K562 (cell line): ENCODE measurements around the gene MCFD2.

Source experiments
- EZH2 ChIP-seq: IDR thresholded peaks from 2 replicates; pipeline ENCODE4 v1.6.1; 2012; ENCODE audit warnings: low read depth, mild to moderate bottlenecking, inconsistent platforms, low read length, borderline replicate concordance
- FOXJ3 ChIP-seq: sonication (generic); formaldehyde crosslinking; IDR thresholded peaks from 2 replicates; pipeline ENCODE4 v1.4.0; 2020; ENCODE audit warnings: mild to moderate bottlenecking, missing genetic modification reagents
- JUND ChIP-seq, 2 experiments: IDR thresholded peaks; 2 replicates in 1 of 2; 3 replicates in 1 of 2; pipeline ENCODE4 v1.6.1; 2011; ENCODE audit warnings: borderline replicate concordance in 2 of 2, low read depth in 2 of 2, low read length in 2 of 2, improper control_type of control experiment in 1 of 2, missing biosample characterization in 1 of 2, missing genetic modification characterization in 1 of 2, missing genetic modification reagents in 1 of 2
- L3MBTL2 ChIP-seq: fragments of 450-650 bp; IDR thresholded peaks from 2 replicates; pipeline ENCODE4 v1.6.1; 2016; ENCODE audit warnings: mild to moderate bottlenecking, moderate library complexity
- PHF20 ChIP-seq: fragments of 450-650 bp; IDR thresholded peaks from 2 replicates; pipeline ENCODE4 v1.6.1; 2018; ENCODE audit not compliant: partially characterized antibody
- POLR2A ChIP-seq: fragments of 450-650 bp; conservative IDR thresholded peaks from 2 replicates; pipeline ENCODE4 v1.6.1; 2016
- POLR2AphosphoS5 ChIP-seq: IDR thresholded peaks from 2 replicates; pipeline ENCODE4 v1.6.1; 2011; ENCODE audit warnings: mild to moderate bottlenecking, low read depth, low read length, moderate library complexity; ENCODE audit not compliant: control insufficient read depth, insufficient read depth
- TOE1 ChIP-seq, 2 experiments: fragments of 450-650 bp in 1 of 2; sonication (generic) in 1 of 2; formaldehyde crosslinking in 1 of 2; IDR thresholded peaks; 2 replicates each; pipeline versions ENCODE4 v1.7.1 to v1.8.0; 2016 to 2022; ENCODE audit warnings: borderline replicate concordance in 2 of 2, mild to moderate bottlenecking in 2 of 2, antibody characterized with exemption in 1 of 2, inconsistent platforms in 1 of 2, low read depth in 1 of 2, missing genetic modification reagents in 1 of 2, moderate library complexity in 1 of 2
- USF1 ChIP-seq: sonication (generic); formaldehyde crosslinking; IDR thresholded peaks from 2 replicates; pipeline ENCODE4 v1.9.0; 2022; ENCODE audit warnings: mild to moderate bottlenecking, missing genetic modification reagents
- ZNF24 ChIP-seq: fragments of 450-650 bp; IDR thresholded peaks from 2 replicates; pipeline ENCODE4 v1.6.1; 2016
- ZNF263 ChIP-seq: sonication (generic); formaldehyde crosslinking; IDR thresholded peaks from 2 replicates; pipeline ENCODE4 v1.8.0; 2022; ENCODE audit warnings: mild to moderate bottlenecking, missing genetic modification reagents, borderline replicate concordance
- ZNF707 ChIP-seq: fragments of 250-450 bp; sonication (Bioruptor Pico); conservative IDR thresholded peaks from 2 replicates; pipeline ENCODE4 v1.8.0; 2022; ENCODE audit warnings: inconsistent platforms, mild to moderate bottlenecking, moderate library complexity
- TF ChIP-seq, protein P1 (sequence below), 3 experiments: IDR thresholded peaks in 2 of 3; conservative IDR thresholded peaks in 1 of 3; 2 replicates each; pipeline ENCODE4 v1.5.1; 2011 to 2012; ENCODE audit warnings: low read length in 3 of 3, mild to moderate bottlenecking in 3 of 3, control low read depth in 2 of 3, improper control_type of control experiment in 1 of 3, inconsistent platforms in 1 of 3, low read depth in 1 of 3, mixed read lengths in 1 of 3, moderate library complexity in 1 of 3; ENCODE audit not compliant: insufficient read depth in 2 of 3
- TF ChIP-seq, protein P2 (sequence below): sonication (generic); formaldehyde crosslinking; IDR thresholded peaks from 2 replicates; pipeline ENCODE4 v1.8.0; 2022; ENCODE audit warnings: mild to moderate bottlenecking, low read depth, missing genetic modification reagents

DNA sequence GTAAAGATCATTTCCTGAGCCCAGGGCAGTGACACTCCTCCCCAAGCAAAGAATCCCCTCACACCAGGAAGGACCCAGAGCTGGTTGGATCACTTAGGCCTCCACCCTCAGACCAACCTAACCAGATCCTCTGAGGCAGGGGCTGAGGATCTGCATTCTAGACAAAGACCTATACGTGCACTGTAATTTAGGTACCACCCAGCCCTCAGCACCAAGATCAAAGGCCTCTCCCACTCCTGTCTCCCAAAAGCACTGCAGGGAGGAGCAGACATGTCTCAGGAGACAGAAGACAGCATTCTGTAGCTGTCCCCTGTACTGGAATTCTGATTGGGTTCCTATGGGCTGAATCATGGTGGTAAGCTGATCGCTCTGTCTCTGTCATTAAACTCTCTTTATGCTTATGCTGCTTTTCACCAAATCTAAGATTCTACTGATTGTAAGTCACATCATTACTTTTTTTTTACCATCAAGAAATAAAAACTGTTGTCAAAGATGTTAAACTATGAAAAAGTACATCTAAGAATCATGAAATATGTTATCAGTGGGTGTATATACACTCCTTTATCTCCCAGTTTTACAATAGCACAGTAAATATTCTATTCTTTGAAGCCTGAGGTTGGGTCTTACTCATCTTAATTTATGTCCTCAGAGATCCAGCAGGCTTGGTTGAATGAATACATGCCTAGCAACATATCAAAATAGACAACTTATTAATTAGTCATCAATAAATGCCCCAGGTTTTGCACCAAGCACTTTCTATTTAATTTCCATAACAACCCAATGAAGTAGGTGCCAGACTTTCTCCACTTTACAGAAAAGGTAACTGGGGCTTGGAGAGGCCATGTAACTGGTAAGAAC is 28.3 kb downstream of the MCFD2 start:
- TF ChIP-seq JUND (IDR thresholded peaks at IDR 0.05; ENCODE audit: borderline replicate concordance, low read depth, low read length) (no peak), JUND (tag; IDR thresholded peaks at IDR 0.05; ENCODE audit: borderline replicate concordance, low read depth, low read length) (no peak), POLR2A (no peak), TOE1 (IDR thresholded peaks at IDR 0.05; ENCODE audit: borderline replicate concordance) (no peak), TOE1 (CRISPR knock-in tag; IDR thresholded peaks at IDR 0.05; ENCODE audit: borderline replicate concordance, low read depth) (no peak), ZNF24 (no peak), ZNF263 (CRISPR knock-in tag) (no peak), PHF20 (no peak), FOXJ3 (no peak), EZH2 (no peak), L3MBTL2 (no peak), POLR2AphosphoS5 (no peak), ZNF707 (CRISPR knock-in tag) (no peak), USF1 (CRISPR knock-in tag) (no peak)
- TF ChIP-seq, protein P1, sequence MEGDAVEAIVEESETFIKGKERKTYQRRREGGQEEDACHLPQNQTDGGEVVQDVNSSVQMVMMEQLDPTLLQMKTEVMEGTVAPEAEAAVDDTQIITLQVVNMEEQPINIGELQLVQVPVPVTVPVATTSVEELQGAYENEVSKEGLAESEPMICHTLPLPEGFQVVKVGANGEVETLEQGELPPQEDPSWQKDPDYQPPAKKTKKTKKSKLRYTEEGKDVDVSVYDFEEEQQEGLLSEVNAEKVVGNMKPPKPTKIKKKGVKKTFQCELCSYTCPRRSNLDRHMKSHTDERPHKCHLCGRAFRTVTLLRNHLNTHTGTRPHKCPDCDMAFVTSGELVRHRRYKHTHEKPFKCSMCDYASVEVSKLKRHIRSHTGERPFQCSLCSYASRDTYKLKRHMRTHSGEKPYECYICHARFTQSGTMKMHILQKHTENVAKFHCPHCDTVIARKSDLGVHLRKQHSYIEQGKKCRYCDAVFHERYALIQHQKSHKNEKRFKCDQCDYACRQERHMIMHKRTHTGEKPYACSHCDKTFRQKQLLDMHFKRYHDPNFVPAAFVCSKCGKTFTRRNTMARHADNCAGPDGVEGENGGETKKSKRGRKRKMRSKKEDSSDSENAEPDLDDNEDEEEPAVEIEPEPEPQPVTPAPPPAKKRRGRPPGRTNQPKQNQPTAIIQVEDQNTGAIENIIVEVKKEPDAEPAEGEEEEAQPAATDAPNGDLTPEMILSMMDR (IDR thresholded peaks at IDR 0.05 in 2 of 3, conservative IDR thresholded peaks at IDR 0.05 in 1 of 3; ENCODE audit: insufficient read depth in 2 of 3, low read depth in 1 of 3, low read length in 3 of 3) = no peak
- TF ChIP-seq, protein P2, sequence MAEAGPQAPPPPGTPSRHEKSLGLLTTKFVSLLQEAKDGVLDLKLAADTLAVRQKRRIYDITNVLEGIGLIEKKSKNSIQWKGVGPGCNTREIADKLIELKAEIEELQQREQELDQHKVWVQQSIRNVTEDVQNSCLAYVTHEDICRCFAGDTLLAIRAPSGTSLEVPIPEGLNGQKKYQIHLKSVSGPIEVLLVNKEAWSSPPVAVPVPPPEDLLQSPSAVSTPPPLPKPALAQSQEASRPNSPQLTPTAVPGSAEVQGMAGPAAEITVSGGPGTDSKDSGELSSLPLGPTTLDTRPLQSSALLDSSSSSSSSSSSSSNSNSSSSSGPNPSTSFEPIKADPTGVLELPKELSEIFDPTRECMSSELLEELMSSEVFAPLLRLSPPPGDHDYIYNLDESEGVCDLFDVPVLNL (CRISPR knock-in tag) = no peak
